Measurements from ENCODE around the gene THSD4. TPM values are rescaled to one million over a fixed set of nuclear protein-coding genes. Genes with fewer than 3 reads are reported as not detected.

Gene THSD4
- total and polyA plus RNA-seq, 2 of the 8 experiments (the other 6 are each of a cell fraction or from before 2014, with no cell fraction given): 2.5 to 6.2 TPM

DNA sequence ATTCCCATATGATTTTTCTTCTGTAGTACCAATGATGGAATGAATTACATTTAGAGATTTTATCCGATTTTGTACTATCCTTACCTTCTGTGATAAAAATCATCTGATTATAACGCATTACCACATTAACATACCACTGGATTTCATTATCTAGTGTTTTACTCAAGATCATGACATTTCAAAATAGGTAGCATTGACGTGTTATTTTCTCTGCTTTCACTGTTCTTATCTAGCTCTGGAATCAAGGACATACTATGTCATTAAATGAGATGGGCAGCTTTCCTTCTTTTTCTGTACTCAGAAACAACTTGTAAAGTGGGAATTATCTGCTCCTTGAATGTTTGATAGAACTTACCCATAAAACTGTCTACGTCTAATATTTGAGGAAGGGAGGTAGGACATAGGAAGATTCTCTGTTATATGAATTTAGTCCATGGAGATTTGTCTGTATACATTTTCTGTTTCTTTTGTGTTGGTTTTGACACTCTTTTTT, 511.4 kb downstream of the THSD4 start:
- Histone ChIP-seq H4K91ac (replicated peaks; ENCODE audit: insufficient read length, low read length) (no peak overlapping the region), H4K5ac (ENCODE audit: insufficient read length, low read depth, low read length) (no peak overlapping the region), H2BK15ac (ENCODE audit: low read length) (no peak overlapping the region), H3K79me2 (ENCODE audit: control insufficient read depth in 1 of 2, insufficient read depth in 2 of 2, low read length in 2 of 2) (no peaks in the 10 kb centered on the region), H2BK5ac (ENCODE audit: low read depth, low read length) (no peak overlapping the region), H3K14ac (ENCODE audit: insufficient read length) (no peak overlapping the region), H3K18ac (ENCODE audit: extremely low read depth, low read length) (no peak overlapping the region), H4K20me1 (replicated peaks in 1 of 2; ENCODE audit: control insufficient read depth in 1 of 2, insufficient read depth in 2 of 2, low read length in 2 of 2) (no peaks in the 10 kb centered on the region), H3K9ac (replicated peaks in 1 of 4; ENCODE audit: extremely low read depth in 1 of 4, low read depth in 3 of 4, low read length in 3 of 4) (no peak overlapping the region), H3K4me2 (ENCODE audit: insufficient read depth in 1 of 2, low read depth in 2 of 2, low read length in 2 of 2) (no peak overlapping the region), H3K4ac (replicated peaks; ENCODE audit: insufficient read length, low read depth, low read length) (no peak overlapping the region), H2AK5ac (ENCODE audit: low read depth, low read length) (no peak overlapping the region), H3K27ac (ENCODE audit: low read depth, low read length) (no peak overlapping the region), H2AFZ (ENCODE audit: low read length) (no peak overlapping the region), H2BK20ac (ENCODE audit: low read length) (no peak overlapping the region), H3K4me3 (ENCODE audit: extremely low read depth in 1 of 4, insufficient read depth in 2 of 4, low read depth in 3 of 4, low read length in 4 of 4) (no peak overlapping the region), H2BK12ac (ENCODE audit: low read depth, low read length) (no peak overlapping the region), H3K9me3 (ENCODE audit: insufficient read depth in 2 of 2, low read depth in 1 of 2, low read length in 1 of 2) (no peaks in the 10 kb centered on the region), H3K79me1 (ENCODE audit: low read depth, low read length) (no peaks in the 10 kb centered on the region), H2BK120ac (replicated peaks; ENCODE audit: low read depth, low read length) (no peak overlapping the region), H3K36me3 (ENCODE audit: control insufficient read depth in 2 of 4, insufficient read depth in 4 of 4, low read length in 3 of 4) (no peaks in the 10 kb centered on the region), H3K4me1 (replicated peaks in 1 of 4; ENCODE audit: control insufficient read depth in 3 of 4, insufficient read depth in 4 of 4, low read length in 3 of 4) (peaks cover 0 to 7% (median 2%) of the 10 kb centered on the region in 4 experiments; a peak in 3 of 7 replicates), H3K23me2 (ENCODE audit: low read depth, low read length) (no peaks in the 10 kb centered on the region), H4K8ac (ENCODE audit: extremely low read depth, insufficient read depth, low read length) (no peak overlapping the region), H3K56ac (replicated peaks; ENCODE audit: insufficient read length, low read depth, low read length) (no peak overlapping the region), H3K23ac (ENCODE audit: insufficient read length) (no peak overlapping the region), H3K27me3 (replicated peaks in 1 of 4; ENCODE audit: control insufficient read depth in 3 of 4, extremely low read depth in 1 of 4, insufficient read depth in 3 of 4, low read length in 3 of 4) (no peaks in the 10 kb centered on the region)
- 84% methylated on average over 4 of the region's 4 CpGs; no CpG with 5 or more reads in 1 of the 2 experiments for WGBS, 2 experiments (ENCODE audit: extremely low coverage in 1 of 2, insufficient coverage in 1 of 2, insufficient read length in 1 of 2, insufficient replicate concordance in 2 of 2, low coverage in 1 of 2, low lambda C conversion rate in 2 of 2, missing lambda C conversion rate in 1 of 2)
- DNase-seq (ENCODE audit: low read depth in 1 of 2, low spot score in 2 of 2) (no peak), FAIRE-seq (no peak)
- ChIA-PET POLR2A (ENCODE audit: partially characterized antibody) (no interaction called here), CTCF (ENCODE audit: partially characterized antibody) (interaction anchor here (1.3 to 1.7 kb wide), 4 partner anchors 10 to 54 kb away, joined by 3 to 7 read pairs (median 6); no protein-coding TSS in a partner anchor)
- TF ChIP-seq RBBP5 (IDR thresholded peaks at IDR 0.05; ENCODE audit: borderline replicate concordance, low read depth, low read length) (no peak), NANOG (IDR thresholded peaks at IDR 0.05; ENCODE audit: insufficient read depth, low read depth, low read length, poor library complexity, severe bottlenecking) (no peak), NRF1 (IDR thresholded peaks at IDR 0.05; ENCODE audit: low read depth, low read length) (no peak), TAF1 (IDR thresholded peaks at IDR 0.05; ENCODE audit: low read depth, low read length) (no peak), KDM4A (IDR thresholded peaks at IDR 0.05; ENCODE audit: low read depth, low read length, severe bottlenecking) (no peak), JUND (IDR thresholded peaks at IDR 0.05; ENCODE audit: low read length) (no peak), JUN (IDR thresholded peaks at IDR 0.05; ENCODE audit: low read depth, low read length) (no peak), SIRT6 (IDR thresholded peaks at IDR 0.05; ENCODE audit: low read length) (no peak)
- TF ChIP-seq, protein P1, sequence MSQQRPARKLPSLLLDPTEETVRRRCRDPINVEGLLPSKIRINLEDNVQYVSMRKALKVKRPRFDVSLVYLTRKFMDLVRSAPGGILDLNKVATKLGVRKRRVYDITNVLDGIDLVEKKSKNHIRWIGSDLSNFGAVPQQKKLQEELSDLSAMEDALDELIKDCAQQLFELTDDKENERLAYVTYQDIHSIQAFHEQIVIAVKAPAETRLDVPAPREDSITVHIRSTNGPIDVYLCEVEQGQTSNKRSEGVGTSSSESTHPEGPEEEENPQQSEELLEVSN (IDR thresholded peaks at IDR 0.05): no peak
- TF ChIP-seq, protein P2, sequence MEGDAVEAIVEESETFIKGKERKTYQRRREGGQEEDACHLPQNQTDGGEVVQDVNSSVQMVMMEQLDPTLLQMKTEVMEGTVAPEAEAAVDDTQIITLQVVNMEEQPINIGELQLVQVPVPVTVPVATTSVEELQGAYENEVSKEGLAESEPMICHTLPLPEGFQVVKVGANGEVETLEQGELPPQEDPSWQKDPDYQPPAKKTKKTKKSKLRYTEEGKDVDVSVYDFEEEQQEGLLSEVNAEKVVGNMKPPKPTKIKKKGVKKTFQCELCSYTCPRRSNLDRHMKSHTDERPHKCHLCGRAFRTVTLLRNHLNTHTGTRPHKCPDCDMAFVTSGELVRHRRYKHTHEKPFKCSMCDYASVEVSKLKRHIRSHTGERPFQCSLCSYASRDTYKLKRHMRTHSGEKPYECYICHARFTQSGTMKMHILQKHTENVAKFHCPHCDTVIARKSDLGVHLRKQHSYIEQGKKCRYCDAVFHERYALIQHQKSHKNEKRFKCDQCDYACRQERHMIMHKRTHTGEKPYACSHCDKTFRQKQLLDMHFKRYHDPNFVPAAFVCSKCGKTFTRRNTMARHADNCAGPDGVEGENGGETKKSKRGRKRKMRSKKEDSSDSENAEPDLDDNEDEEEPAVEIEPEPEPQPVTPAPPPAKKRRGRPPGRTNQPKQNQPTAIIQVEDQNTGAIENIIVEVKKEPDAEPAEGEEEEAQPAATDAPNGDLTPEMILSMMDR (IDR thresholded peaks at IDR 0.05; ENCODE audit: control extremely low read depth in 1 of 3, insufficient read depth in 1 of 3, low read depth in 1 of 3, low read length in 3 of 3): no peak
- TF ChIP-seq, protein P3, sequence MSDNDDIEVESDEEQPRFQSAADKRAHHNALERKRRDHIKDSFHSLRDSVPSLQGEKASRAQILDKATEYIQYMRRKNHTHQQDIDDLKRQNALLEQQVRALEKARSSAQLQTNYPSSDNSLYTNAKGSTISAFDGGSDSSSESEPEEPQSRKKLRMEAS (IDR thresholded peaks at IDR 0.05): no peak

Measured in H1 (cell line).